RPMI8226 (cell line): ENCODE data around the gene TNFSF11.

ENCODE experiments used
- DNase-seq: peaks from one replicate; pipeline ENCODE4 v3.0.0-alpha.2; 2015

Gene TNFSF11

GRCh38 chr13:42561752-42562467 lies 12.0 kb upstream of the TNFSF11 start:
- no peak for DNase-seq

- no peak for DNase-seq
Observed at GRCh38 chr13:42567906-42568305, 6.0 kb upstream of the TNFSF11 start.

- no peak for DNase-seq
Observed at GRCh38 chr13:42569576-42570344, 4.2 kb upstream of the TNFSF11 start.

DNA sequence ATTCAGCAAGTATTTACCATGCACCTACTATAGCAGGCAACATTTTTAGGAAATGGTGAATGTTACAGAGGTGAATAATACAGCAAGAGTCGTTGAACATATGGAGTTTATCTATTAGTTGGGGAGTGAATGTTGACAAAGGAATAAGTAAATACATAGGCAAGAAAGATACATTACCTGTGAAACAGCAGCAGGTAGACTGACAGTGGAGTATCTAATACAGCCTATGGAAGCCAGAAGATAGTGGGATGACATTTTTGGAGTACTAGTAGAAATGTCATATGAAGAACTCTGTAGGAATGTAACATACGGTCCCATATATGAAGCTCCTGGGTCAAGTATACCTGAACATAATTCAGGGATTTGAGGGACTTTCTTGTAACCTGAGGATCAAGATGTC lies 2.1 kb upstream of the TNFSF11 start:
- no peak for DNase-seq

DNA sequence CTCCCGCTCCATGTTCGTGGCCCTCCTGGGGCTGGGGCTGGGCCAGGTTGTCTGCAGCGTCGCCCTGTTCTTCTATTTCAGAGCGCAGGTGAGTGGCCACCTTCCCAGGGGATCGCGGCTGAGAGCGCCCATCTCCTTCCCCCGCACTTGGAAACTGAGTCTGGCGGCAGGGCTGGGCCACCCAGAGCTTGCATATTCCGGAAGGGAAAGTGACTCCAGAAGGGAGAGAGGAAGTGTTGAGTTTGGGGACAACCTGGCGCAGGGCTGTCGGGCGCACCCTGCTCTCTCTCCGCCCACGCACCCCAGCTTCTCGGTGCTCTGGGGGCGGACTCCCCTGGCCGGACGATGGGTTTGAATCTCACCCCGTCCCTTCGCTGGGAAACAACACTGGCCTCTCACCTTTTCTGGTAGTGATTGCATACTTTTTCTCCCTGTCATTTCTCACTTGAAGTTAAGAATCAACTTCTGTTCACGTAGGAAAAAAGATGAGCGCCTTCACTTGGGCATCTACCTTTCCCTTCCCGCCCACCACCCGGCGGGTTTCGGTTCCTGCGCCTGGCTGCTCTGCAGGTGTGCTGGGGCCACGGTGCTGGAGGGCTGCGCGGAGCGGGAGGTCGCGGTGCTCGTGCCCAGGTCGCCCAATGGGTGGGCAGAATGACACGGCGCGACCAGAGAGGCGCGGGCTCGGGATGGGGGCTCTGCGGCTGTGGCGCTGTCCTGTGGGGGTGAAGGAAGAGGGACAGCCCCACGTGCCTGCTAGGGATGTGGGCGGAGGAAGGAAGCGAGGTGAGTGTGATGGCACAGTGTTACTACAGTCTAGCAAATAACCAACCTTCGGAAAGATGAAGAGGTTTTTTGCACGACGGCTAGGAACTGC lies 721 bp downstream of the TNFSF11 start:
- DNase-seq = peak; percentile 43

DNA sequence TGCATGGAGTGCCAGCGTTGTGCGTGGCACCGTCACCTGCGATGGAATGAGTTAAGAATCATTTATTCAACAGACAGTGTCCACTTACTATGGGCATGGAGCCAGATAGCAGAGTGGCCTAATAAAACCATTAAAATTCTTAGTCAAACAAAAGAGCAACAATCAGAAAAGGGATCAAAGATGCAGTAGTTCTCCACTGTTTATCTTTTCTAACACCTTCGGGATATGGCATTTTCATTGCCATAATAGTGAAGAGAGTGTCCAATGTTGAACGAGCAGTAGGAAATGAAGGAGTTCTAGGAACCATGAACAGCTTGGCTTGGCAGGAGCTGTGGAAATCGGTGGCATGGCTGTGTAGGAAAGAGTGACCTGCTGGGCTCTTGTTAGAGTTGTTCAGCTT lies 2.0 kb downstream of the TNFSF11 start:
- DNase-seq = no peak

DNA sequence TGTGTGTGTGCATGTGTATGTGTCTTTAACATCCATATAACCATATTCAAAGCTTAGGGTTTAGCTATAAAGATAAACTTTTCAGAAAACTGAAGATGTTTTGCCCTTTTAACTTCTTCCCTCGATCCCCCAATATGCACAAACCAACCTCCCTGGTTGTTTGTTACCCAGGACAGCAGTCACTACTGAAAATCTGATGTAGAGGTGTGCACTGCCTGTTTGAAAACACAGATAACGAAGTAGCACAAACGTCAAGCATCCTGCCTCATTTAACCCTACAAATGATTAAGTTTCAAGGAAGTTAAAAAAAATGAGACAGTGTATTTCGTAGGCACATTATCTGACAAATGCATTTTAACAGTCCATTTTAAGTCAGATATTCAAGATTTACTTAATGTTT lies 3.6 kb downstream of the TNFSF11 start:
- no peak for DNase-seq

- DNase-seq = no peak
Observed at GRCh38 chr13:42580644-42581043, 6.7 kb downstream of the TNFSF11 start.

GRCh38 chr13:42581427-42581826 lies 7.5 kb downstream of the TNFSF11 start:
- DNase-seq = no peak

GRCh38 chr13:42591602-42592001 lies 17.6 kb downstream of the TNFSF11 start:
- DNase-seq = no peak

GRCh38 chr13:42592915-42593900 lies 19.3 kb downstream of the TNFSF11 start:
- no peak for DNase-seq

DNA sequence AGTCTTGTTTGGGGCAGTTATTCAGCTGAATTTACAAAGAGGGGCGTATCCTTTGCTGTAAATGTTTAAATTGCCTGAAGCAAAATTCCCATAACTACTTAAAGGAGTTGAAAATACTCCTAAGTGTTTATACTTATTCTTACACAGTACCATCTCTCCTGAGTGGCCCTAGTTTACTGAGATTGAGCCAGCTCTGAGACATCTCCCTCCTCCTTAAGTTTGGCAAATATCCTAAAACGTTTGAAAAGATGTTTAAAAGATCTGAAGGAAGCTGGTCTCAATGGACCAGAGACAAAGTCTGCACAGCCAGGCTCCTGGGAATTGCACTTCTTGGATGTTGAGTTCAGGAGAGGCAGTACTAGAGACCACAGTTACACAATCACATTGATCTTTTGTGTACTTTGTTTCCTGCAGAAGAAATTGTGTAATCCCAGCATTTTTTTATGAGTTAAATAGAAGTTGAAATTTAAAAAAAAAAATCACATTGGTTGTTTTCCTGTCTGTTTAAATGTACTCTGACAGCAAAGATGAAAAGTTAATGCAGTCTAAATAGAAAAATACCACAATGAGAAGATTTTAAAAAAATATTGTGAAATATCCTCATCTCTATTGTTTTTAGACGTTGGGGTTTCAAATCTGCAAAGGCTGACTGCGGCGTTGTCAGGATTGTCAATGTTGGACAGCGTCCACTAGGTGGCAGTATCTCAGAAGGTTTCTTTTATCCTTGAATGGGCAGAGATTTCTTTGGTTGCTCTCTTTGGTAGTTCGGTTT lies 20.7 kb downstream of the TNFSF11 start:
- DNase-seq = peak; percentile 67

- DNase-seq = no peak
Observed at GRCh38 chr13:42595253-42595571, 21.3 kb downstream of the TNFSF11 start.

DNA sequence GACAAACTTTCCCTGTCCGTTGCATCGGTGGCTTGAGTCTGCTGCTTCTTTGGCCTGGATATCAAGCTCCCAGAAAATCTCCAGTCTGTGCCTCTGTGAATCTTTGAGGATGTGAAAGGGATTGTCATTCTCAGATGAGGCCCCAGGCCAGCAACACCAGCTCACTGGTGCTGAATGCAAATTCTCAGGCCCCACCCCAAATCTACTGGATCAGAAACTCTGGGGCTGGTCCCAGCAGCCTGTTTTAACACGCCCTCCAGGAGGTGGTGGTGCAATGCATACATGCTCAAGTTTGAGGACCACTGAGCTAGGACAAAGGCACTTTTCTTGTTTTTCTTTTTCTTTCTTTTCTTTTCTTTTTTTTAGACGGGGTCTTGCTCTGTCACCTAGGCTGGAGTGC lies 23.6 kb downstream of the TNFSF11 start:
- DNase-seq = no peak

DNA sequence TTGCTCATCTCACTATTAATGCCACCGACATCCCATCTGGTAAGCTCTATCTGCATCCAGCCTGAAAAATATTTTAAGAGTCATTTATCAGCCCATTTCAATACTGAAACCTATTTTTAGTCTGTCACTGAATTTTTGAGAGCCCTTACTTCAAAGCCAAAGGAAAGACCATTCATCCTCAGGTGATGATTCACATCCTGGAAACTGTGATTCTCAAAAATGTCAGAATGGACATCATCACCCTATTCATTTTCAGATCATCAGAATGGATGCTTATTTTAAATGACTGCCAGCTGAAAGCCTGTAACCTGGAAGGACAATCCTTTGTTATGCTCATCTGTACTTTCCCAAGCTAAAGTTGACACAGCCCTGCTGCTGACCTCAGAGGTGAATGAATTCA lies 27.0 kb downstream of the TNFSF11 start:
- no peak for DNase-seq

DNA sequence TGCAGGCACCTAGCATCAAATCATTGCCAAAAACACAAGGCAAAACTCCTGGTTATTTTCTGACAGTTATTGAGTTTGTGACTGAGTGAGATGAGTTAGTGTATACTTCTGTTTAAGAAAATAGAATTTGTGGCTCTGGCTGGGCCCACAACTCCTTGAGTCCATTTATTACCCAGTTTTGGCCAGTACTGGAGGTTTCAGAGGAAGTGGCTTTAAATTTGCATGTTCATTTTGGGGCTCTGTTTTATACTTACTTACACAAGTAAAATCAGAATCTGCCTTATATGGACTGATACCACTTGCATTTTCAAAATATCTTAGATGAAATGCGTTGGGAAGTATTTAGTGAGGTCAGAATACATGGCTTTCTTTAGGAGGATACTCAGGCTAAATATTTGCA lies 29.0 kb downstream of the TNFSF11 start:
- no peak for DNase-seq

GRCh38 chr13:42603571-42603970 lies 29.6 kb downstream of the TNFSF11 start:
- no peak for DNase-seq

DNA sequence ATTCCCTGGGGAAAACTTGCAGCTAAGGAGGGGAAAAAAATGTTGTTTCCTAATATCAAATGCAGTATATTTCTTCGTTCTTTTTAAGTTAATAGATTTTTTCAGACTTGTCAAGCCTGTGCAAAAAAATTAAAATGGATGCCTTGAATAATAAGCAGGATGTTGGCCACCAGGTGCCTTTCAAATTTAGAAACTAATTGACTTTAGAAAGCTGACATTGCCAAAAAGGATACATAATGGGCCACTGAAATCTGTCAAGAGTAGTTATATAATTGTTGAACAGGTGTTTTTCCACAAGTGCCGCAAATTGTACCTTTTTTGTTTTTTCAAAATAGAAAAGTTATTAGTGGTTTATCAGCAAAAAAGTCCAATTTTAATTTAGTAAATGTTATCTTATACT lies 33.6 kb downstream of the TNFSF11 start:
- peak; percentile 51 for DNase-seq

GRCh38 chr13:42610649-42611048 lies 36.7 kb downstream of the TNFSF11 start:
- no peak for DNase-seq

DNA sequence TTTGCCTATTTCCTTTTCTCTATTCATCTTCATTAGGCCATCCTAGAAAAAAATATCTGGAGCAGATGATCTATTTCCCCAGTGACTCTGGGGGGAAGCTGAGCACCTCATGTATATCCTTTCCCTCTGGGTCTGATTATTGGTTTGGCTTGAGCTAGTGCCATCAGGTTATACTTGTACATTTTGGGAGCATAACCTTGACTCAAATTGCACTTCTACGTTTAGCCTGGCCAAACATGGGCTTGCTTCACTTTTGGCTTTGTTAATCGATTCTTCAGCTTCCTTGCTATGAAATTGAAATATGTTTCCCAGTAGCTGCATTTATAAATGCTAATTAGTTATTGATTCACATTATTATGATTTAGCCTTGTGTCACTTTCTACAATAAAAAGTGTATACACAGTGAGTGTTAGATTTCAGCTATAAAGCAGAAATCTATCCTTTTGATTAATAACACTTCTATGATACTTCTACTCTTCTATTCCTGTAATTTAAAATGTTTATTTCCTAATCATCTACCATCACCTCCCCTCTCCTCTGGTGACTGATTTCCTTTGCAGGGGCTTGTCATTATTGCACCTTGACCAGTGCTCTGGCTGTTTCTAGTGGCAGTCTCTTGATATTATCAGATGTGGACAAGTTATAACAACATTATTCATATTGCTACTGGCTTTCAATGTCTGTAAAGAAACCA lies 37.3 kb downstream of the TNFSF11 start:
- no peak for DNase-seq
